GM21423 (cell line): Measurements from ENCODE around the gene SPECC1.
"Not testable (repeated sequence)": the region's sequence is repeated elsewhere in the genome, so short reads cannot be mapped to it uniquely, and the experiment has no call there.

Experiments
- ATAC-seq: cut with Tn5 transposase; IDR thresholded peaks from one replicate; pipeline ENCODE4 v1.9.1; 2021; ENCODE audit warnings: mild to moderate bottlenecking, moderate library complexity; ENCODE audit not compliant: unreplicated experiment

The SPECC1 gene

DNA sequence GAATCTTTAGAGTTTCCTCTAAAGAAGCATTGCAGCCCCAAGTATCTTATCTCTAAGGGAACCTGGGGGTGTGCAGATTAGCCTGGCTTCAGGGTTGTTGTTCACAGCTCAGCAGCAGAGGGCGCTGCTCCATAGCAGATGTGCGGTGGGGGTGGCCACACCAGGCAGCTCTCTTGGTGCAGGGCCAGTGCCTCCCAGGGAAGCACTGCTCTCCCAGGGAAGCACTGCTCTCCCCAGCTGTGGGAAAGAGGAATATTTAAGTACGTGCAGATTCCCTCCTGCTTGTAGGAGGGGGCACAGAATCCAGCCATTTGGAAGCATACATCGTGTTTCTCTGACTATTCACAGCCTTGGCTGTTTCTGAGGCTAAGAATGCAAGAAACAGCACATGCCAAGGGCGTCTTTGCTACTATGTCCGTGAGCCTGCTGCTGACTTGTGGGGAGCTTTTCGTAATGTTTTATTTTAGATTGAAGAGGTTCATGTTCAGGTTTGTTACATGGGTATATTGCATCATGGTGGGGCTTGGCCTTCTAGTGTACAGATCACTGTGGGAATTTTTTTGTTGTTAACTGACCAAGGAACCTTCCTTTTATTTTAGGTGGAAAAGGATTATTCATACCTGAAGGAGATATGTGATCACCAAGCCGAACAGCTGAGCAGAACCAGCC, 217.8 kb downstream of the SPECC1 start:
- peak; percentile 59 for ATAC-seq

DNA sequence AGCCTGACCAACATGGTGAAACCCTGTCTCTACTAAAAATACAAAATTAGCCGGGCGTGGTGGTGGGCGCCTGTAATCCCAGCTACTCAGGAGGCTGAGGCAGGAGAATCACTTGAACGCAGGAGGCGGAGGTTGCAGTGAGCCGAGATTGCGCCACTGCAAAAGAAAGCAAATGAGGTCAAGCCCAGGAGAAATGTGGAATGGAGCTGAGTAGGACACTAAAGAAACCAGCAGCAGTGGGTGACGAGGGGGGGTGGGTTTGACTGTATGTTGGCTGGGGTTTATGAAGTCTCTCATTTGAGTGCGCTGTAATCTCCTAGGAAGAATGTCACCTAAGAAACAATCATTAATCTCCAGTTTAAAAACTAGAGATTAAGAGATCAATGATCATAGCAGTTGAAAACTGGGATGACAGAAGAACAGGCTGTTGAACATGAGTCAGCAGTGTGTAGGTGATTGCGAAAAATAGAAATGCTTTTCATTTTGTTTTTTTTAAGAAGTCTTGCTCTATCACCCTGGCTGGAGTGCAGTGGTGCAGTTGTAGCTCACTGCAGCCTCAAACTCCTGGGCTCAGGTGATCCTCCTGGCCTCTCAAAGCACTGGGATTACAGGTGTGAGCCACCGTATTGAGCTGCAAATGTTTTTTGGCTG, 218.7 kb downstream of the SPECC1 start:
- not testable (repeated sequence) for ATAC-seq

DNA sequence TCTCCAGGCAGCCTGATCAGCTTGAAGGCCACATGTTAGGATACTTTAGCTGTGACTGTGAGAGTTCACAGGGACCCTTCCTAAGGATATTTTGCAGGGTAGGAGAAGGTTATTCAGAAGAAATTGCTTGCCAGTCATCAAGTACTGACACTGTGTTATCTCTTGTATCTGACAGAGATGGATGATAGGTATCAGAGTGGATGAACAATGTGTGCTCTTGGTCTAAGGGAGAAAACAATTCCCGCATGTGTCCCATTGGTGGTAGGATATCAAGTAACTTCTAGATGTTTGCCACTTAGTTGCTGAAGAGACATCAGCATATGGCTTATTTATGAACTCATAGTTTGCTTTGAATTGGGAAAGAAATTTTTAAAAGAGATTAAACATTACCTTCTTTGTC, 219.3 kb downstream of the SPECC1 start:
- no peak for ATAC-seq

DNA sequence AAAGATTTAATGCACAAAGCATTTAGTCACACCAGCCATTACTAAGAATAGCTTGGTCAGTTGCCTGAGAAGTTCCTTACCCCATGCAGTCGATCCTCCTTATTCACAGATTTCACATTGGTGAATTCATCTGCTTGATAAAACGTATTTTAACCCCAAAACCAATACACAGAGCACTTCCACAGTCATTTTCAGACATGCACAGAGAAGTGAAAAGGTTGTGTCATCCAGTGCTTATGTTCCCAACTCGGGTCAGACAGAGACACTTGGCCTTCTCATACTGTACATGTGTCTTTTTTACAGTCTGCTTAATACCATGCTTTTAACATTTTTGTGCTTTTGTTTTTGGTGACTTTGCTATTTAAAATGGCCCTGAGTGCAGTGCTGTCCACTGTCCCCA, 219.7 kb downstream of the SPECC1 start:
- no peak for ATAC-seq

DNA sequence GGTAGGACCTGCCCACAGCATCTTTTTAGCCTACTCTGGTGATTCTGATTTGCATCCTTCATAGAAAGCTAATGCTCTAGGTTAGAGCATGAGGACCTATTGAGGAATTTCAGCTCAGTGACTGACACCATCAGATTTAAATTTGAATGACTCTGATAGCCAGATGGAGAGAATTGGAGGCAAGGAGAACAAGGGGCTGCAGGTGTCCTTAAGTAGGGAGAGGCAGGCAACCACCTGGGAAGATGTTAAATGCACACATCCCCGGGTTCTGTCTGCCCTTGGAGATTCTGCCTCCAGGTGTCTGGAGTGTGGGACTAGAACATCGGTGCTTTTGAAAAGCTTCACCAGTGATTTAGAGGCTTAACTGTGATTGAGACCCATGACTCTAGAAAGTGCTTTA, 221.8 kb downstream of the SPECC1 start:
- no peak for ATAC-seq

DNA sequence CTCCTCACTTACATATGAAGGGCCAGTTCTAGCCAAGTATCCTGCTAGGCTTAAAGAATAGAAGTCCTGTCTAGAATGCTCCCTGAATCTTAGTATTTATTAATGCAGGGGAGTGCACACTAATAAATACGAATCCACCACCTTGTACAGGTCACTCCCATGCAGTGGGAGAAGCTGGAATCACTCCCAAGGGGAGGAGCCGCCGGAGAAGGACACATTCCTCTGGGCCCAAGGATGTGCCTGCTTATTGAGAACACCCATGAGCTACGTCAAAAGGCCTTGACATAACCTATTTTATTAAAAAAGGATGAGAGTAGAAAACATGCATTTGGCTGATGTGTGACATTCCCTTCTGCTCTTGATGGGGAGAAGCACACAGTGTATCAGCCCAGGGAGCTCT, 223.5 kb downstream of the SPECC1 start:
- no peak for ATAC-seq

DNA sequence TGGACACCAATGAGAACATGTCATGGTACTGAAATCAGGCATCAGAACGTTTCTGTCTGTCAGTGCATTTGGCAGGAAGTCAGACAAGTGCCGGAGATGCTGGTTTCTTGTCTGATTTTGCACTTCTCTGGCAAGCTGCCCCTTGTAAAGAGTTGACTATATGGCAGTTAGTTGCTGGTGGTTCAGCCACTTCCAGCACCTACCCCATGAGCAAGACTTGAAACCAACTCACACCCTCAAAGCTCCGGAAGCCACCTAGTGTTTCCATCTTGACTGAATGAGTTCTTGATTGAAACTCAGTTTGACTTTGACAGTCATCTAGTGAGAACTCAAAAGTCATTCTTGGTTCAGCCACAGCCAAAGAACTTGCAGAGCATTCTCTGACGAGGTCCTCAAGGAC, 225.1 kb downstream of the SPECC1 start:
- no peak for ATAC-seq

DNA sequence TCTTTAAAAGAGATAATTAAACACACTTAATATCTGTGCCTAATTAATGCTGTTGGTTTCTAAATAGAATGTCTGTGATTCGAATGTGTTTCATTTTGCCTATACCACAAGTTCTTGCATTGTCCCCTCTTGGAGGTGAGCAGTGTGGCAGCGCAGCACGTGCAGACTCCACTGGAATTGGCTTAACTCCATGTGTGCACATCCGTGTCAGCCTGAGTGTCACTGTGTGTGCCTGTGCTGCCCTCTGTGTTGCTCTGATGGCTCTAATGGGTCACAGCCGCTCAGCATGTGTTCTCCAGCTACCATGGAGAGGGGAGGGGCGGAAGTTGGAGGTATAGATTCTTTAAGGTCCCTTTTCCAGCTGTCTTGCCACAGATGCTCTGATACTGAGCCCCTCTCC, 226.6 kb downstream of the SPECC1 start:
- no peak for ATAC-seq

DNA sequence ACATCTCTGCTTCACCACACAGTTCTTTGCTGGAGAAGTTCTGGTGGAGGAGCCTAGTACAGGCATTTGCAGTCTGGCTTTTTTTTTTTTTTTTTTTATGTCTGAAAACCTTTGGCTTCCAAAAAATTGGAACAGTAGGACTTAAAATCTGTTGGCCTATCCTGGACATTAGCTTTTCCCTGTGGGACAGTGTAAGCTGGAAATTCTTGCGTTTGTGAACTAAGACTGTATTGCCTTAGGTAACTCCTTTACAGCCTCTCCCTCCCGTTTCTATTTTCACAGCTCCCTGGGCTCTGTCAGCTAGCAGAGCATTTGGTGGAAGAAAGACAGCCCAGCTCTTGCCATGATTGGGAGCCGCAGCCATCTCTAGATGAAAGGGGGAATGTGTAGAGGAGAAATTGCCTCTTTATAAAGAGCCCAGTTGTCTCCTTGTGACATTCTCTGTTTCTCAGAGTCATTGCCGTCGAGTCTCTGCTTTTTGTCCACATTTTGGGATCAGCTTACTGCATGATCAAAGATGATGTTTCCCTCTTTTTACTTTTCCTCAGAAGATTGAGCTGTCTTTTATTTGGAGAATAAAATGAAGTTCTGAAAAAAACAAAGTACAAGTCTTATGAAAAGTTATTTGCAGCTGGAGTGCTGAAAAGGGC, 227.5 kb downstream of the SPECC1 start:
- ATAC-seq: no peak

DNA sequence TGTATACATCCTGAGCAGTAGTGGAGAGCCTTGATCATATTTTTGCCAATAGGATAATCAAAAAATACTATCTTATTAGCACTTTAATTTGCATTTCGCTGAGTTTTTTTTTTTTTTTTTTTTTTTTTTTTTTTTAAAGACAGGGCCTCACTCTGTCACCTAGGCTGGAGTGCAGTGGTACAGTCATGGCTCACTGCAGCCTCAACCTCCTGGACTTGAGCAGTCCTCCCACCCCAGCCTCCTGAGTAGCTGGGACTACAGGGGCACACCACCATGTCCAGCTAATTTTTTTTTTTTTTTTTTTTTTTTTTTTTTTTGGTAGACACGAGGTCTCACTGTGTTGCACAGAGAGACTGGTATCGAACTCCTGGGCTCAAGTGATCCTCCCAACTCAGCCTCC, 230.6 kb downstream of the SPECC1 start:
- ATAC-seq: not testable (repeated sequence)

DNA sequence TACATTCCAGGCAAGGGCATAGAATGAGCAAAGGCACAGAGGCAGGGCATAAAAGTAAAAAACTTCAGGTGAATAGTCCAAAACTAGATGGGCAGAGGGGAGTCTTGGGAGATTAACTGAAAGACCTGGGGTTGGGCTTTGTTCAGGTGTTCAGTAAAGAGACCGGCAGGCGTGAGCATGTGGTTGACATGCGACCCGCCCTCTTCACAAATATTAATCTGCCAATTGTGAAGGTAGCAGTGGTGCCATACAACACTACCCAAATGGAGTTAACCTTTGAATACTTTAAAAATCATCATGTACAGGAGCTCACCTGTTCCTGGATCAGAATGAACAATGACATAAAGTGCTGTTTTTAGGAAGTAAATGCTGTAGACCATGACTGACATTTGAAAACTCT, 232.7 kb downstream of the SPECC1 start:
- ATAC-seq: no peak

DNA sequence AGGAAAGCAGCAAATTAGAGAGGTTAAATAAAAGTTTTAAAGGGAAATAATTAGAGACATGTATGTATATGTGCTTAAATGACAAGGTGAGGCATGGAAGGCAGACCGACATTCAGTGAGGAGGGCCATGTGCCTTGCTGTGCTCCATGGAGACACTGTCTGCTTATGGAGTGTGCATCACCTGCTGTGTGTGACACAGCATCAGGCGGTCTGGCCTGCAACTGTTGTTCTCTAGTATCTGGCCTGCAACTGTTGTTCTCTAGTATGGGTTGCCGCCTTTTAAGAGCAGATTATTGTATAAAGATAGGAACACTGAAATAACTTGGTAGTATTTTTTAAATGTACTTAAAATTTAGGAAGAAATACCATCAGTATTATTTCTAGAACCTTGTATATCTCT, 233.1 kb downstream of the SPECC1 start:
- no peak for ATAC-seq

DNA sequence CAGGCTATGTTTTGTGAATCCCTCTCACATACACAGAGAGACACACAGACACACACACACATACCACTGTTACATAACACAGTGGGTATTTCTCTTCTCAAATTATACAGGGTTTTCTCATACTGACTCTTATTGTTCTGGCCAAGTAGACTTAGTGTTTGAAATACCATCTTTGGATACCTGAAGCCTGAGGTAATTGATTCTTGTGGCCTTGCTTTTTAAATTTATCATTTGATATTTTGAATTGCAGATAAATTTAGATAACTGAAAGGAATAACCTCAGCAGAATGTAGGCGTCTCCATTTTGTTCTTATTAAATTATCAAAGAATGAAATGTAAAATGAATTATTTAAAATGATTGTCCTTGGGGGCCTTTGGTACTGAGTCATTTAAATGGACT, 234.4 kb downstream of the SPECC1 start:
- ATAC-seq: no peak

DNA sequence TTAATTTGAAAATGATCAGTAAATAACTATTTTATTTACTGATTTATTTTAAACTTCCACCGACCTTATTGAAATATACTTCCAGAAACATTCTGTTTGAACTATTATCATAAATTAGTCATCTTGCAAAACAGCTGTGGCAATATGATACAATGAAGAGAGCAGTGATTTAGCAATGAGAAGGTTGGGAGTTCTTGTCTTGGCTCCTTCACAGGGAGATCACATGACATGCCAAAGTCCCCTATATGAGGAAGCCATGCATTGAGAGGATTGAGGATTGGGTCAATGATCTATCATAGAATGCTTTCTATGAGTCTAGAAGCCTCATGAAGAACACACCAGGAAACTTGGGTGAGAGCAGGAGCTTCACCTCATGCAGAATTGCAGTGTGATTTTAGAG, 235.5 kb downstream of the SPECC1 start:
- ATAC-seq: no peak

DNA sequence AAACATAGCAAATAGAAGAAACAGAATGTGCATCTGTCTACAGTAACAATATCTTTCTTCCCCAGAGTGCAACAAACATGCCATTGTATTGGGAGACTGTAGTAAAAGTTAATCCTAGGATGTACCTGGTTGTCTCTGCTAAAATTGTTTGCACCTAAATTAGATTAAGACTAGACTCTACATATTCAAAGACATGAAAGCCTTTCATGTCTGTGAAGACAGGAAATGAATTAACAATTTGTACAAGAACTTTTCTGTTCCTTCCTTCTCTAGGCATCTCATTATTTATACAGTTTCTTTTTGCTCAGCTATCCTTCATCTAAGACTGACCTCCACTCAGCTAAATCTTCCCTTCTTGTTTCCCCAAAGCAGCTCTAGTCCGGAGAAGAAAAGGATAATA, 237.5 kb downstream of the SPECC1 start:
- ATAC-seq: no peak

DNA sequence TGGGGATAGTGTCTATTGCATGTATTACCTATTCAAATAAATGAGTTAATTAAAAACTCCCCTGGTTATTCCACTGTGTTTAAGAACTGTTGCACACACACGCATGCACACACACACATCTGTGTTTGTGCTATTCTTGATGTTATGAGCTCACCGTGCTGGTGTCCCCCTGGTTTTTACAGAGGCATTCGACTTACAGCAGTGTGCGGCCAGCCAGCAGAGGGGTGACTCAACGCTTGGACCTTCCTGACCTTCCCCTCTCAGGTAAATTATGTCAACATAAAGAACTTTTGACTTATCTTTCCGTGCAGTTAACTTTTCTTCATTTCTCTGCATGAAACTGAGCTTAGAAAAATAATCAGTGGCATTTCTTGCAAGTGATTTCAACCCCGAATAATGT, 244.2 kb downstream of the SPECC1 start:
- ATAC-seq: no peak

DNA sequence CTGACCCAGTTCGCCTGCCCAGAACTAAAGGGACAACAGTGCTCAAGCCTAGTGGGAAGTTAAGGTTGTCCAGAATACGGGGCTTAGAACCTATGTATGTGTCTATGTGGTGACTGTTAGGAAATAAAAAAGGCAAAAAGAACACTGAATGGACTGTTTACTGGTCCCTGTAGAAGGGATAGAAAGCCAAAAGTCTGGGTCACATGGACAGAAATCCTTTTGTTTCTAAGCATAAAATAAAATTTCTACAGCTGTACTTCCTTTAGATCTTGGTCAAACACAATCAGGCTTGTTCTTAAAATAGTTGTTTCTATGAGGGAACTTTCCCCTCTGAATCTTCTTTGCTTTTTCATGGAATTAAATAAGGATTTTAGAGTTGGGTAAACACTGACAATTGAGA, 245.4 kb downstream of the SPECC1 start:
- no peak for ATAC-seq

DNA sequence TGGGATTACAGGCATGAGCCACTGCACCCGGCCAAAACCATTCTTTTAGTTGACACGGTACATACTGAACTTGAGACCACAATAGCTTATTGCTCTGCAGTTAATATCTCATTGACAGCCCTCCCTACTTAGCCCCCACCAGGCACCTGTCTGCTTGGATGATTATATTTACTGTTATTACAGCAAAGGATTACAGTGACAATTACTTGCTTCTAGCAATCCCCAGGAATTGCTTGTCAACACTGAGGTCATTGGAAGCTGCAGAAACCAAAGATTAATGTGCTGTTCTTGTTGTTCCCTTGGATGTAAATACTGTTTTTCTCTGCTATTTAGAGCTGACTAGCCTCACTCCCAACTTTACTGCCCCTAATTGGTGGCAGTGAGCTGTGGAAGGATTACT, 247.0 kb downstream of the SPECC1 start:
- ATAC-seq: no peak

DNA sequence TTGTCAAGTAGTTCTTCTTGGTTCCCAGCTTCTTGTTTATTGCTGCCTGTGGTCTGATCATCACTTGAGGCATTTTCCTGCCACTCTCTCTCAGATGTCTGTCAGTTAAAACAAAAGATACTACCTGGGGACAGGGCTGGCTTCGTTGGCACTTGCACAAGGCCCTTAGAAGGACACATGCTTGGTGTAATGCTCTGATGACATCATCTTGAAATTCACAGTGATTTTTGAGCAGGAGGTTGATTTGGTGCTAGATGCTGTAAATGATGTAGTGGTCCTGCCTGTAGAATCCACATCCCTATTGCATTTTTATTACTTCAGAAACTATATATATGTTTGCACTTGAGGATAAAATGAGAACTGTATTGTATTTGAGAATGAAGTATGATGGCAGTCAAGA, 247.8 kb downstream of the SPECC1 start:
- no peak for ATAC-seq

DNA sequence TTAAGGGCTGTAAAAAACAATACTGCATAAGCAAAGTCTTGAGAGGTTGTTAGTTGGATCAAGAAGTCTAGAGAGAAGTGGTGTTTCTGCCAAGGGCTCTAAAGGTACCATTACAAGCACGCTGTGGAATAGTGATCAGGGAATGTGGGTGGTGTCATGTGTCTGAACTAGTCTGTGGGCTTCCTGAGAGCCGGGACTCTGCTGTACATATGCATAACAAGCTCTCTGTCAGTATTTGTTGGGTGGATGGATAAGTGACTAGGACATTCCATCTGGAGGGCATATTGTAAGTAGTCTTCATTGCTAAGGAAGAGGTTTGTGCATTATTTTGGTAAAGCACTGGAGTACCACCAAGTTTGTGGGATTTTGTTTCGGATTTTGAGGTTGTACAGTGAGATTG, 248.6 kb downstream of the SPECC1 start:
- ATAC-seq: no peak

DNA sequence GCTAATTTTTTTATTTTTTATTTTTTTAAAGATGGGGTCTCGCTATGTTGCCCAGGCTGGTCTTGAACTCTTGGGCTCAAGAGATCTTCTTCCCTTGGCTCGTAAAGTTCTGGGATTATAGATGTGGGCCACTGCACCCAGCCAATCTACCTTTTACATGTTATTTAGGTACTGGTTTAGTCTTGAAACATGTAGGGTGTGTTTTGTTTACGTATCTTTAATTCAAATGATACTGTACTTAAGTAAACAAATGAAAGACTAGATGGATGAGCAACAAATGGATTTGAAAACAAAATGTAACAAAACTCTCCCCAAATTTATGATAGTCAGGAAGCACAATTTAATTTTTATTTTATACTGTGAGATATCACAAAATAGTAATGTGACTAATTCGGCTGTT, 250.5 kb downstream of the SPECC1 start:
- no peak for ATAC-seq

DNA sequence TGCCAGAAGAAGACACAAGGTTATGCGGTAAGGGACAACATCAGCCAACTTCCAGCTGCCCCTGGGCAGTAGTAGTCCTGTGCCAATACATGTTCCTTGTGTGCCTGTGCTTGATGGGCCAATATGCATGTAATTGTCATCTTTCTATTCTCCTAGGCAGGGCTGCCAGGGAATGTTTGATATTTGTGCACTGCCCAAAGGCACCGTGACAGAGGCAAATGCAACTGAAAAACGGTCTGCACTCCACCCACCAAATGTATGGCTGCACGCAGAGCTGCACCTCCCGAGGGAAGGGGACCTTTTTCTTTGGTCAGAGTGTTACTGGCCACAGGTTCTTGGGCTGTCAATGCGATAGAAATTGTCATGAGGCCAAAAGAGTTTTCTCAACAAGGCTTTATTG, 251.1 kb downstream of the SPECC1 start:
- ATAC-seq: no peak
